NCI-H2081 (cell line): ENCODE measurements around the gene UPK3B.
"Not testable (repeated sequence)": the region's sequence is repeated elsewhere in the genome, so short reads cannot be mapped to it uniquely, and the experiment has no call there.

Experiments used
- DNase-seq, 2 experiments: peaks; one replicate each; lab custom pipeline; 2025; lab: John Stamatoyannopoulos, UW

Gene UPK3B

GRCh38 chr7:76492139-76492538, 18.2 kb upstream of the UPK3B start:
- not testable (repeated sequence) for DNase-seq

GRCh38 chr7:76495717-76496116, 14.6 kb upstream of the UPK3B start:
- not testable (repeated sequence) for DNase-seq

- not testable (repeated sequence) for DNase-seq
Observed at GRCh38 chr7:76497918-76498582, 12.3 kb upstream of the UPK3B start.

GRCh38 chr7:76498583-76499200, 11.7 kb upstream of the UPK3B start:
- DNase-seq = not testable (repeated sequence)

GRCh38 chr7:76499201-76499923, 11.0 kb upstream of the UPK3B start:
- DNase-seq = not testable (repeated sequence)

- DNase-seq = not testable (repeated sequence)
Observed at GRCh38 chr7:76499924-76500241, 10.5 kb upstream of the UPK3B start.

- not testable (repeated sequence) for DNase-seq
Observed at GRCh38 chr7:76502224-76502623, 8.1 kb upstream of the UPK3B start.

- DNase-seq = not testable (repeated sequence)
Observed at GRCh38 chr7:76502836-76503235, 7.5 kb upstream of the UPK3B start.

- not testable (repeated sequence) for DNase-seq
Observed at GRCh38 chr7:76503244-76503643, 7.1 kb upstream of the UPK3B start.

GRCh38 chr7:76504351-76505167, 5.8 kb upstream of the UPK3B start:
- DNase-seq = not testable (repeated sequence)

GRCh38 chr7:76505168-76506080, 4.9 kb upstream of the UPK3B start:
- DNase-seq = no peak

GRCh38 chr7:76506081-76506440, 4.3 kb upstream of the UPK3B start:
- DNase-seq = no peak

- not testable (repeated sequence) for DNase-seq
Observed at GRCh38 chr7:76506643-76507042, 3.7 kb upstream of the UPK3B start.

GRCh38 chr7:76507723-76508406, 2.5 kb upstream of the UPK3B start:
- no peak for DNase-seq

GRCh38 chr7:76511200-76511910, 1.0 kb downstream of the UPK3B start:
- not testable (repeated sequence) for DNase-seq

- DNase-seq = not testable (repeated sequence)
Observed at GRCh38 chr7:76511911-76512885, 1.8 kb downstream of the UPK3B start.

- no peak for DNase-seq
Observed at GRCh38 chr7:76512941-76513816, 2.8 kb downstream of the UPK3B start.
